NCI-H1092 treated with DMSO at 0.1 percent for 48 hours (cell line): Measurements from ENCODE around the gene KIF17.
"Not testable (repeated sequence)": the region's sequence is repeated elsewhere in the genome, so short reads cannot be mapped to it uniquely, and the experiment has no call there.

Experiments used
- DNase-seq: peaks from one replicate; lab custom pipeline; 2025; lab: John Stamatoyannopoulos, UW

The KIF17 gene

GRCh38 chr1:20727746-20728316 is 10.0 kb upstream of the KIF17 start:
- DNase-seq, result no peak

GRCh38 chr1:20726932-20727745 is 9.3 kb upstream of the KIF17 start:
- DNase-seq, result no peak

GRCh38 chr1:20726118-20726911 is 8.5 kb upstream of the KIF17 start:
- no peak for DNase-seq

- peak; percentile 44 for DNase-seq
Measured at GRCh38 chr1:20725189-20726117, 7.6 kb upstream of the KIF17 start.

- no peak for DNase-seq
Measured at GRCh38 chr1:20724364-20725188, 6.8 kb upstream of the KIF17 start.

GRCh38 chr1:20723537-20724363 is 5.9 kb upstream of the KIF17 start:
- no peak for DNase-seq

- no peak for DNase-seq
Measured at GRCh38 chr1:20723159-20723536, 5.3 kb upstream of the KIF17 start.

GRCh38 chr1:20721117-20722061 is 3.6 kb upstream of the KIF17 start:
- DNase-seq, result no peak

- no peak for DNase-seq
Measured at GRCh38 chr1:20720631-20721091, 2.9 kb upstream of the KIF17 start.

GRCh38 chr1:20719871-20720620 is 2.2 kb upstream of the KIF17 start:
- DNase-seq, result no peak

- DNase-seq, result no peak
Measured at GRCh38 chr1:20719261-20719660, 1.5 kb upstream of the KIF17 start.

GRCh38 chr1:20718343-20718882 is 606 bp upstream of the KIF17 start:
- DNase-seq, result not testable (repeated sequence)

- DNase-seq, result no peak
Measured at GRCh38 chr1:20716232-20716631, 1.6 kb downstream of the KIF17 start.

GRCh38 chr1:20715406-20715805 is 2.4 kb downstream of the KIF17 start:
- no peak for DNase-seq

GRCh38 chr1:20713440-20713839 is 4.4 kb downstream of the KIF17 start:
- no peak for DNase-seq

GRCh38 chr1:20712215-20712577 is 5.6 kb downstream of the KIF17 start:
- no peak for DNase-seq

GRCh38 chr1:20711285-20712214 is 6.3 kb downstream of the KIF17 start:
- no peak for DNase-seq
